Measurements from ENCODE around the gene TMEM176A. TPM values are rescaled to one million over a fixed set of nuclear protein-coding genes. Genes with fewer than 3 reads are reported as not detected.

The TMEM176A gene
- total and polyA plus RNA-seq, 2 experiments from 2014 or later = 0.34 TPM; not detected in 1

GRCh38 chr7:150799156-150799555 is 1.4 kb upstream of the TMEM176A start:
- Histone ChIP-seq H3F3A (replicated peaks; ENCODE audit: low read depth) (no peaks in the 10 kb centered on the region), H3K36me3 (ENCODE audit: insufficient read depth) (no peaks in the 10 kb centered on the region), H2AFZ (no peak overlapping the region), H3K27ac (ENCODE audit: low read depth) (no peak overlapping the region), H3K4me3 (peak overlapping the region; percentile 66), H3K27me3 (ENCODE audit: insufficient read depth) (peaks cover 85% of the 10 kb centered on the region), H3K4me1 (ENCODE audit: insufficient read depth) (no peaks in the 10 kb centered on the region), H3K4me2 (peak overlapping the region; percentile 90), H4K20me1 (replicated peaks; ENCODE audit: insufficient read depth) (peaks cover 3% of the 10 kb centered on the region; the same call in 1 of the 2 replicates), H3K9me2 (ENCODE audit: insufficient read depth) (no peaks in the 10 kb centered on the region), H3K79me2 (replicated peaks; ENCODE audit: insufficient read depth) (no peaks in the 10 kb centered on the region)
- H3K27ac Mint-ChIP-seq = no peak overlapping the region
- no peaks in the 10 kb centered on the region; the same call in 1 of the 3 replicates for H3K36me3 Mint-ChIP-seq (ENCODE audit: low read depth)
- ATAC-seq (no peak), DNase-seq (ENCODE audit: low spot score) (no peak)
- H3K9me3 Mint-ChIP-seq = no peaks in the 10 kb centered on the region; the same call in none of the 3 replicates
- TF ChIP-seq, protein P1, sequence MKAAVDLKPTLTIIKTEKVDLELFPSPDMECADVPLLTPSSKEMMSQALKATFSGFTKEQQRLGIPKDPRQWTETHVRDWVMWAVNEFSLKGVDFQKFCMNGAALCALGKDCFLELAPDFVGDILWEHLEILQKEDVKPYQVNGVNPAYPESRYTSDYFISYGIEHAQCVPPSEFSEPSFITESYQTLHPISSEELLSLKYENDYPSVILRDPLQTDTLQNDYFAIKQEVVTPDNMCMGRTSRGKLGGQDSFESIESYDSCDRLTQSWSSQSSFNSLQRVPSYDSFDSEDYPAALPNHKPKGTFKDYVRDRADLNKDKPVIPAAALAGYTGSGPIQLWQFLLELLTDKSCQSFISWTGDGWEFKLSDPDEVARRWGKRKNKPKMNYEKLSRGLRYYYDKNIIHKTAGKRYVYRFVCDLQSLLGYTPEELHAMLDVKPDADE (IDR thresholded peaks at IDR 0.05) = no peak
- peak; percentile 14 for TF ChIP-seq EZH2 (IDR thresholded peaks at IDR 0.05; ENCODE audit: low read depth, unreplicated experiment)
- no peak for TF ChIP-seq STAT1 (IDR thresholded peaks at IDR 0.05; ENCODE audit: unreplicated experiment)
- TF ChIP-seq, protein P2, sequence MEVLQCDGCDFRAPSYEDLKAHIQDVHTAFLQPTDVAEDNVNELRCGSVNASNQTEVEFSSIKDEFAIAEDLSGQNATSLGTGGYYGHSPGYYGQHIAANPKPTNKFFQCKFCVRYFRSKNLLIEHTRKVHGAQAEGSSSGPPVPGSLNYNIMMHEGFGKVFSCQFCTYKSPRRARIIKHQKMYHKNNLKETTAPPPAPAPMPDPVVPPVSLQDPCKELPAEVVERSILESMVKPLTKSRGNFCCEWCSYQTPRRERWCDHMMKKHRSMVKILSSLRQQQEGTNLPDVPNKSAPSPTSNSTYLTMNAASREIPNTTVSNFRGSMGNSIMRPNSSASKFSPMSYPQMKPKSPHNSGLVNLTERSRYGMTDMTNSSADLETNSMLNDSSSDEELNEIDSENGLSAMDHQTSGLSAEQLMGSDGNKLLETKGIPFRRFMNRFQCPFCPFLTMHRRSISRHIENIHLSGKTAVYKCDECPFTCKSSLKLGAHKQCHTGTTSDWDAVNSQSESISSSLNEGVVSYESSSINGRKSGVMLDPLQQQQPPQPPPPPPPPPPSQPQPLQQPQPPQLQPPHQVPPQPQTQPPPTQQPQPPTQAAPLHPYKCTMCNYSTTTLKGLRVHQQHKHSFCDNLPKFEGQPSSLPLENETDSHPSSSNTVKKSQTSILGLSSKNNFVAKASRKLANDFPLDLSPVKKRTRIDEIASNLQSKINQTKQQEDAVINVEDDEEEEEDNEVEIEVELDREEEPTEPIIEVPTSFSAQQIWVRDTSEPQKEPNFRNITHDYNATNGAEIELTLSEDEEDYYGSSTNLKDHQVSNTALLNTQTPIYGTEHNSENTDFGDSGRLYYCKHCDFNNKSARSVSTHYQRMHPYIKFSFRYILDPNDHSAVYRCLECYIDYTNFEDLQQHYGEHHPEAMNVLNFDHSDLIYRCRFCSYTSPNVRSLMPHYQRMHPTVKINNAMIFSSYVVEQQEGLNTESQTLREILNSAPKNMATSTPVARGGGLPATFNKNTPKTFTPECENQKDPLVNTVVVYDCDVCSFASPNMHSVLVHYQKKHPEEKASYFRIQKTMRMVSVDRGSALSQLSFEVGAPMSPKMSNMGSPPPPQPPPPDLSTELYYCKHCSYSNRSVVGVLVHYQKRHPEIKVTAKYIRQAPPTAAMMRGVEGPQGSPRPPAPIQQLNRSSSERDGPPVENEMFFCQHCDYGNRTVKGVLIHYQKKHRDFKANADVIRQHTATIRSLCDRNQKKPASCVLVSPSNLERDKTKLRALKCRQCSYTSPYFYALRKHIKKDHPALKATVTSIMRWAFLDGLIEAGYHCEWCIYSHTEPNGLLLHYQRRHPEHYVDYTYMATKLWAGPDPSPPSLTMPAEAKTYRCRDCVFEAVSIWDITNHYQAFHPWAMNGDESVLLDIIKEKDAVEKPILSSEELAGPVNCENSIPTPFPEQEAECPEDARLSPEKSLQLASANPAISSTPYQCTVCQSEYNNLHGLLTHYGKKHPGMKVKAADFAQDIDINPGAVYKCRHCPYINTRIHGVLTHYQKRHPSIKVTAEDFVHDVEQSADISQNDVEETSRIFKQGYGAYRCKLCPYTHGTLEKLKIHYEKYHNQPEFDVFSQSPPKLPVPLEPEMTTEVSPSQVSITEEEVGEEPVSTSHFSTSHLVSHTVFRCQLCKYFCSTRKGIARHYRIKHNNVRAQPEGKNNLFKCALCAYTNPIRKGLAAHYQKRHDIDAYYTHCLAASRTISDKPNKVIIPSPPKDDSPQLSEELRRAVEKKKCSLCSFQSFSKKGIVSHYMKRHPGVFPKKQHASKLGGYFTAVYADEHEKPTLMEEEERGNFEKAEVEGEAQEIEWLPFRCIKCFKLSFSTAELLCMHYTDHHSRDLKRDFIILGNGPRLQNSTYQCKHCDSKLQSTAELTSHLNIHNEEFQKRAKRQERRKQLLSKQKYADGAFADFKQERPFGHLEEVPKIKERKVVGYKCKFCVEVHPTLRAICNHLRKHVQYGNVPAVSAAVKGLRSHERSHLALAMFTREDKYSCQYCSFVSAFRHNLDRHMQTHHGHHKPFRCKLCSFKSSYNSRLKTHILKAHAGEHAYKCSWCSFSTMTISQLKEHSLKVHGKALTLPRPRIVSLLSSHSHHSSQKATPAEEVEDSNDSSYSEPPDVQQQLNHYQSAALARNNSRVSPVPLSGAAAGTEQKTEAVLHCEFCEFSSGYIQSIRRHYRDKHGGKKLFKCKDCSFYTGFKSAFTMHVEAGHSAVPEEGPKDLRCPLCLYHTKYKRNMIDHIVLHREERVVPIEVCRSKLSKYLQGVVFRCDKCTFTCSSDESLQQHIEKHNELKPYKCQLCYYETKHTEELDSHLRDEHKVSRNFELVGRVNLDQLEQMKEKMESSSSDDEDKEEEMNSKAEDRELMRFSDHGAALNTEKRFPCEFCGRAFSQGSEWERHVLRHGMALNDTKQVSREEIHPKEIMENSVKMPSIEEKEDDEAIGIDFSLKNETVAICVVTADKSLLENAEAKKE (CRISPR knock-in tag; IDR thresholded peaks at IDR 0.05) = no peak
- TF ChIP-seq REST (IDR thresholded peaks at IDR 0.05; ENCODE audit: unreplicated experiment) = no peak
- no peak for TF ChIP-seq ZNF331 (CRISPR knock-in tag; IDR thresholded peaks at IDR 0.05; ENCODE audit: low read depth)
- no peak for TF ChIP-seq POLR2AphosphoS5 (IDR thresholded peaks at IDR 0.05; ENCODE audit: low read depth)
- no peak for TF ChIP-seq JUNB (IDR thresholded peaks at IDR 0.05; ENCODE audit: unreplicated experiment)
- peaks cover 44% of the 10 kb centered on the region for H3K27me3 Mint-ChIP-seq (ENCODE audit: insufficient read depth, low read depth, poor library complexity)
- peak overlapping the region; percentile 67 for H3K4me3 Mint-ChIP-seq
- H3K4me1 Mint-ChIP-seq = peaks cover 19% of the 10 kb centered on the region
